Measurements from ENCODE around the gene LCP1. TPM values are rescaled to one million over a fixed set of nuclear protein-coding genes. Genes with fewer than 3 reads are reported as not detected.

LCP1 gene
- total and polyA plus RNA-seq, 2 experiments from 2014 or later = 0.64 TPM; not detected in 1

- no peak overlapping the region for H3K9ac ChIP-seq
- no peaks in the 10 kb centered on the region for H4K20me1 ChIP-seq (ENCODE audit: insufficient read depth)
- no peak for DNase-seq
- no peaks in the 10 kb centered on the region for H3F3A ChIP-seq (ENCODE audit: insufficient read depth)
- no peaks in the 10 kb centered on the region for H3K4me1 ChIP-seq (ENCODE audit: insufficient read depth)
- no peak overlapping the region for H3K4me2 ChIP-seq (ENCODE audit: unreplicated experiment)
- TF ChIP-seq EZH2phosphoT487 (IDR thresholded peaks at IDR 0.05; ENCODE audit: insufficient read depth, low read depth) = no peak
- no peak for TF ChIP-seq EZH2 (IDR thresholded peaks at IDR 0.05; ENCODE audit: insufficient read depth, poor library complexity, severe bottlenecking)
- in situ Hi-C loops (cut with MboI) = no loop called here
- H3K9me2 ChIP-seq (ENCODE audit: insufficient read depth) = no peaks in the 10 kb centered on the region
- no peaks in the 10 kb centered on the region for H3K9me3 ChIP-seq (ENCODE audit: low read depth)
- 78 to 85% methylated on average over 4 of the region's 4 CpGs for WGBS, 2 experiments (ENCODE audit: low coverage in 1 of 2, low lambda C conversion rate in 2 of 2, missing lambda C conversion rate in 2 of 2)
- H3K79me2 ChIP-seq (ENCODE audit: insufficient read depth) = no peaks in the 10 kb centered on the region
- no peak overlapping the region for H3K27ac ChIP-seq
- H2AFZ ChIP-seq = no peak overlapping the region
- no peaks in the 10 kb centered on the region for H3K36me3 ChIP-seq (ENCODE audit: low read depth)
- no peak overlapping the region for H3K4me3 ChIP-seq
- H3K27me3 ChIP-seq (replicated peaks; ENCODE audit: insufficient read depth) = peaks cover 22% of the 10 kb centered on the region
These were observed 84.3 kb downstream of the LCP1 start for GRCh38 chr13:46097663-46098062.

- H3K9ac ChIP-seq = no peak overlapping the region
- H3K27me3 ChIP-seq (replicated peaks; ENCODE audit: insufficient read depth) = peaks cover 22% of the 10 kb centered on the region
- in situ Hi-C loops (cut with MboI) = no loop called here
- H4K20me1 ChIP-seq (ENCODE audit: insufficient read depth) = no peaks in the 10 kb centered on the region
- 67 to 69% methylated on average over 3 of the region's 3 CpGs for WGBS, 2 experiments (ENCODE audit: low coverage in 1 of 2, low lambda C conversion rate in 2 of 2, missing lambda C conversion rate in 2 of 2)
- H3K4me2 ChIP-seq (ENCODE audit: unreplicated experiment) = no peak overlapping the region
- H3K4me3 ChIP-seq = no peak overlapping the region
- TF ChIP-seq EZH2 (IDR thresholded peaks at IDR 0.05; ENCODE audit: insufficient read depth, poor library complexity, severe bottlenecking) (no peak), EZH2phosphoT487 (IDR thresholded peaks at IDR 0.05; ENCODE audit: insufficient read depth, low read depth) (no peak)
- no peaks in the 10 kb centered on the region for H3K9me3 ChIP-seq (ENCODE audit: low read depth)
- no peaks in the 10 kb centered on the region for H3K36me3 ChIP-seq (ENCODE audit: low read depth)
- no peaks in the 10 kb centered on the region for H3F3A ChIP-seq (ENCODE audit: insufficient read depth)
- no peaks in the 10 kb centered on the region for H3K4me1 ChIP-seq (ENCODE audit: insufficient read depth)
- no peak for DNase-seq
- H3K79me2 ChIP-seq (ENCODE audit: insufficient read depth) = no peaks in the 10 kb centered on the region
- no peaks in the 10 kb centered on the region for H3K9me2 ChIP-seq (ENCODE audit: insufficient read depth)
- no peak overlapping the region for H3K27ac ChIP-seq
- no peak overlapping the region for H2AFZ ChIP-seq
These were observed 85.0 kb downstream of the LCP1 start for GRCh38 chr13:46097015-46097414.

DNA sequence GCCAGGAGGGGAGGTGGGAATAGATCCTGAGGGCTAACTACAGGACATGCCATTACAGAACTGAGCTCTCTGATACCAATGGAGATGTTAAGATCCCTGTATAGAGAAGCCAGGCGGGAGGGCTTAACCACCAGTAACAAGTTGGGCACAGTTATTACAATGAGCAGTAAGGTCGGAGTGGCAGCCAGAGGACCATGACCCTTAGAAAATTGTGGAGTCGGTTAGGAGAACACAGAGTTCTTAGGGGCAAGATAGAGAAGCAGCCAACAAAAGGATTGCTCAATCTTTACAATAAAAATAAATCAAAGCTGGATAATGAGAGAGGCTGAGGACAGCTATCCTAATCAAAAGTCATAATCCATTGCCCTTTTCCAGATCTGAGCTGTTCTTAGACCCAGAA, 87.5 kb downstream of the LCP1 start:
- no peak overlapping the region for H2AFZ ChIP-seq
- no peaks in the 10 kb centered on the region for H3K9me2 ChIP-seq (ENCODE audit: insufficient read depth)
- H3K27me3 ChIP-seq (replicated peaks; ENCODE audit: insufficient read depth) = peaks cover 22% of the 10 kb centered on the region
- WGBS, 2 experiments (ENCODE audit: low coverage in 1 of 2, low lambda C conversion rate in 2 of 2, missing lambda C conversion rate in 2 of 2) = 65 to 84% methylated on average over 3 of the region's 3 CpGs
- no peak overlapping the region for H3K9ac ChIP-seq
- TF ChIP-seq EZH2 (IDR thresholded peaks at IDR 0.05; ENCODE audit: insufficient read depth, poor library complexity, severe bottlenecking) = no peak
- TF ChIP-seq EZH2phosphoT487 (IDR thresholded peaks at IDR 0.05; ENCODE audit: insufficient read depth, low read depth) = no peak
- no peaks in the 10 kb centered on the region for H3F3A ChIP-seq (ENCODE audit: insufficient read depth)
- H3K4me3 ChIP-seq = no peak overlapping the region
- no peaks in the 10 kb centered on the region for H3K36me3 ChIP-seq (ENCODE audit: low read depth)
- H3K4me2 ChIP-seq (ENCODE audit: unreplicated experiment) = no peak overlapping the region
- H3K27ac ChIP-seq = no peak overlapping the region
- no peaks in the 10 kb centered on the region for H4K20me1 ChIP-seq (ENCODE audit: insufficient read depth)
- H3K4me1 ChIP-seq (ENCODE audit: insufficient read depth) = no peaks in the 10 kb centered on the region
- in situ Hi-C loops (cut with MboI) = no loop called here
- no peak for DNase-seq
- no peaks in the 10 kb centered on the region for H3K79me2 ChIP-seq (ENCODE audit: insufficient read depth)
- no peaks in the 10 kb centered on the region for H3K9me3 ChIP-seq (ENCODE audit: low read depth)

GRCh38 chr13:46088821-46089562, 93.0 kb downstream of the LCP1 start:
- H3K79me2 ChIP-seq (ENCODE audit: insufficient read depth) = no peaks in the 10 kb centered on the region
- H4K20me1 ChIP-seq (ENCODE audit: insufficient read depth) = no peaks in the 10 kb centered on the region
- DNase-seq = no peak
- no peaks in the 10 kb centered on the region for H3K4me1 ChIP-seq (ENCODE audit: insufficient read depth)
- H3K9me2 ChIP-seq (ENCODE audit: insufficient read depth) = no peaks in the 10 kb centered on the region
- H3K9me3 ChIP-seq (ENCODE audit: low read depth) = no peaks in the 10 kb centered on the region
- no peak overlapping the region for H3K4me2 ChIP-seq (ENCODE audit: unreplicated experiment)
- H3K9ac ChIP-seq = no peak overlapping the region
- peaks cover 7% of the 10 kb centered on the region; the same call in 1 of the 2 replicates for H3K27me3 ChIP-seq (replicated peaks; ENCODE audit: insufficient read depth)
- in situ Hi-C loops (cut with MboI) = no loop called here
- H3F3A ChIP-seq (ENCODE audit: insufficient read depth) = no peaks in the 10 kb centered on the region
- no peak overlapping the region for H3K27ac ChIP-seq
- TF ChIP-seq EZH2 (IDR thresholded peaks at IDR 0.05; ENCODE audit: insufficient read depth, poor library complexity, severe bottlenecking) (no peak), EZH2phosphoT487 (IDR thresholded peaks at IDR 0.05; ENCODE audit: insufficient read depth, low read depth) (no peak)
- no peak overlapping the region for H3K4me3 ChIP-seq
- no peak overlapping the region for H2AFZ ChIP-seq
- 58 to 67% methylated on average over 5 of the region's 5 CpGs for whole genome bisulfite sequencing, 2 experiments (ENCODE audit: low coverage in 1 of 2, low lambda C conversion rate in 2 of 2, missing lambda C conversion rate in 2 of 2)
- H3K36me3 ChIP-seq (ENCODE audit: low read depth) = no peaks in the 10 kb centered on the region

All from GM23248 (cell line).